Stimulated activated naive CD8-positive, alpha-beta T cell treated with anti-CD3 and anti-CD28 coated beads, Interleukin-15, Interleukin-2, amounts not matched to agents 100 ng/mL and 50 ng/mL, for 24 hours (primary cell): ENCODE measurements around the gene GLT1D1.

Experiments used
- H3K27ac Mint-ChIP-seq: one replicate; pipeline ENCODE4 v1.8.0; 2021; ENCODE audit warnings: mild to moderate bottlenecking, mixed read lengths
- H3K27me3 Mint-ChIP-seq: one replicate; pipeline ENCODE4 v1.8.0; 2021; ENCODE audit warnings: mixed read lengths
- H3K36me3 Mint-ChIP-seq: one replicate; pipeline ENCODE4 v1.8.0; 2021; ENCODE audit warnings: low read depth, mixed read lengths
- H3K4me1 Mint-ChIP-seq: one replicate; pipeline ENCODE4 v1.8.0; 2021; ENCODE audit warnings: low read depth, mixed read lengths
- H3K4me3 Mint-ChIP-seq: one replicate; pipeline ENCODE4 v1.8.0; 2021; ENCODE audit warnings: mild to moderate bottlenecking, mixed read lengths
- H3K9me3 Mint-ChIP-seq: one replicate; pipeline ENCODE4 v1.8.0; 2021; ENCODE audit warnings: mixed read lengths

GLT1D1 gene

GRCh38 chr12:128940974-128941373 is 87.7 kb downstream of the GLT1D1 start:
- H3K4me1 Mint-ChIP-seq, result no peaks in the 10 kb centered on the region
- H3K36me3 Mint-ChIP-seq, result no peaks in the 10 kb centered on the region
- H3K9me3 Mint-ChIP-seq, result no peaks in the 10 kb centered on the region
- H3K4me3 Mint-ChIP-seq, result no peak overlapping the region
- H3K27ac Mint-ChIP-seq, result no peak overlapping the region
- peaks cover 2% of the 10 kb centered on the region for H3K27me3 Mint-ChIP-seq

GRCh38 chr12:128942960-128943477 is 89.7 kb downstream of the GLT1D1 start:
- peaks cover 3% of the 10 kb centered on the region for H3K27me3 Mint-ChIP-seq
- H3K4me3 Mint-ChIP-seq, result no peak overlapping the region
- no peaks in the 10 kb centered on the region for H3K4me1 Mint-ChIP-seq
- H3K27ac Mint-ChIP-seq, result no peak overlapping the region
- H3K36me3 Mint-ChIP-seq, result no peaks in the 10 kb centered on the region
- no peaks in the 10 kb centered on the region for H3K9me3 Mint-ChIP-seq

- no peaks in the 10 kb centered on the region for H3K36me3 Mint-ChIP-seq
- peaks cover 4% of the 10 kb centered on the region for H3K4me1 Mint-ChIP-seq
- peaks cover 3% of the 10 kb centered on the region for H3K27me3 Mint-ChIP-seq
- no peak overlapping the region for H3K4me3 Mint-ChIP-seq
- H3K9me3 Mint-ChIP-seq, result no peaks in the 10 kb centered on the region
- H3K27ac Mint-ChIP-seq, result no peak overlapping the region
These were observed 91.7 kb downstream of the GLT1D1 start for GRCh38 chr12:128944956-128945355.

GRCh38 chr12:128947209-128947608 is 93.9 kb downstream of the GLT1D1 start:
- H3K27ac Mint-ChIP-seq, result no peak overlapping the region
- no peaks in the 10 kb centered on the region for H3K36me3 Mint-ChIP-seq
- H3K27me3 Mint-ChIP-seq, result peaks cover 3% of the 10 kb centered on the region
- peaks cover 4% of the 10 kb centered on the region for H3K4me1 Mint-ChIP-seq
- peaks cover 4% of the 10 kb centered on the region for H3K9me3 Mint-ChIP-seq
- no peak overlapping the region for H3K4me3 Mint-ChIP-seq

- H3K4me1 Mint-ChIP-seq, result peaks cover 4% of the 10 kb centered on the region
- peaks cover 3% of the 10 kb centered on the region for H3K27me3 Mint-ChIP-seq
- H3K27ac Mint-ChIP-seq, result no peak overlapping the region
- no peak overlapping the region for H3K4me3 Mint-ChIP-seq
- peaks cover 4% of the 10 kb centered on the region for H3K9me3 Mint-ChIP-seq
- H3K36me3 Mint-ChIP-seq, result no peaks in the 10 kb centered on the region
These were observed 95.8 kb downstream of the GLT1D1 start for GRCh38 chr12:128949086-128949485.

- Mint-ChIP-seq H3K36me3 (no peaks in the 10 kb centered on the region), H3K27ac (no peak overlapping the region), H3K9me3 (peaks cover 4% of the 10 kb centered on the region)
These were observed 98.2 kb downstream of the GLT1D1 start for GRCh38 chr12:128951448-128951847.

GRCh38 chr12:128956755-128957154 is 103.5 kb downstream of the GLT1D1 start:
- H3K9me3 Mint-ChIP-seq, result peaks cover 2% of the 10 kb centered on the region
- H3K36me3 Mint-ChIP-seq, result no peaks in the 10 kb centered on the region
- no peaks in the 10 kb centered on the region for H3K4me1 Mint-ChIP-seq
- no peak overlapping the region for H3K27ac Mint-ChIP-seq
- H3K27me3 Mint-ChIP-seq, result peaks cover 32% of the 10 kb centered on the region
- no peak overlapping the region for H3K4me3 Mint-ChIP-seq

More at GRCh38 chr12:128951448-128951847, 98.2 kb downstream of the GLT1D1 start:
- peaks cover 4% of the 10 kb centered on the region for H3K4me1 Mint-ChIP-seq
- H3K4me3 Mint-ChIP-seq, result no peak overlapping the region
- H3K27me3 Mint-ChIP-seq, result peaks cover 7% of the 10 kb centered on the region

GRCh38 chr12:128959901-128960300 is 106.6 kb downstream of the GLT1D1 start:
- no peaks in the 10 kb centered on the region for H3K36me3 Mint-ChIP-seq
- no peaks in the 10 kb centered on the region for H3K4me1 Mint-ChIP-seq
- peaks cover 5% of the 10 kb centered on the region for H3K9me3 Mint-ChIP-seq
- H3K4me3 Mint-ChIP-seq, result no peak overlapping the region
- no peak overlapping the region for H3K27ac Mint-ChIP-seq
- H3K27me3 Mint-ChIP-seq, result peaks cover 31% of the 10 kb centered on the region

- Mint-ChIP-seq H3K4me1 (no peaks in the 10 kb centered on the region), H3K27me3 (peaks cover 26% of the 10 kb centered on the region), H3K4me3 (no peak overlapping the region), H3K27ac (no peak overlapping the region), H3K36me3 (no peaks in the 10 kb centered on the region), H3K9me3 (peaks cover 6% of the 10 kb centered on the region)
These were observed 108.1 kb downstream of the GLT1D1 start for GRCh38 chr12:128961308-128961902.

GRCh38 chr12:128961957-128962356 is 108.7 kb downstream of the GLT1D1 start:
- Mint-ChIP-seq H3K27me3 (peaks cover 20% of the 10 kb centered on the region), H3K36me3 (no peaks in the 10 kb centered on the region), H3K4me3 (no peak overlapping the region), H3K27ac (no peak overlapping the region), H3K4me1 (no peaks in the 10 kb centered on the region), H3K9me3 (peaks cover 6% of the 10 kb centered on the region)

- peaks cover 9% of the 10 kb centered on the region for H3K27me3 Mint-ChIP-seq
- H3K9me3 Mint-ChIP-seq, result peaks cover 6% of the 10 kb centered on the region
- no peaks in the 10 kb centered on the region for H3K36me3 Mint-ChIP-seq
These were observed 113.0 kb downstream of the GLT1D1 start for GRCh38 chr12:128966203-128966810.

GRCh38 chr12:128968668-128969067 is 115.4 kb downstream of the GLT1D1 start:
- Mint-ChIP-seq H3K4me1 (no peaks in the 10 kb centered on the region), H3K9me3 (peaks cover 6% of the 10 kb centered on the region), H3K27ac (peak overlapping the region; percentile 5), H3K36me3 (no peaks in the 10 kb centered on the region), H3K27me3 (peaks cover 20% of the 10 kb centered on the region), H3K4me3 (no peak overlapping the region)

More at GRCh38 chr12:128966203-128966810, 113.0 kb downstream of the GLT1D1 start:
- H3K27ac Mint-ChIP-seq, result no peak overlapping the region
- no peaks in the 10 kb centered on the region for H3K4me1 Mint-ChIP-seq
- no peak overlapping the region for H3K4me3 Mint-ChIP-seq

- Mint-ChIP-seq H3K27me3 (peaks cover 26% of the 10 kb centered on the region), H3K36me3 (no peaks in the 10 kb centered on the region), H3K4me3 (no peak overlapping the region), H3K4me1 (no peaks in the 10 kb centered on the region), H3K9me3 (peaks cover 4% of the 10 kb centered on the region), H3K27ac (no peak overlapping the region)
These were observed 116.3 kb downstream of the GLT1D1 start for GRCh38 chr12:128969480-128970055.

GRCh38 chr12:128970110-128970509 is 116.8 kb downstream of the GLT1D1 start:
- H3K4me3 Mint-ChIP-seq, result no peak overlapping the region
- H3K4me1 Mint-ChIP-seq, result no peaks in the 10 kb centered on the region
- no peaks in the 10 kb centered on the region for H3K36me3 Mint-ChIP-seq
- H3K9me3 Mint-ChIP-seq, result no peaks in the 10 kb centered on the region
- H3K27me3 Mint-ChIP-seq, result peaks cover 31% of the 10 kb centered on the region
- H3K27ac Mint-ChIP-seq, result no peak overlapping the region

GRCh38 chr12:128970941-128971340 is 117.7 kb downstream of the GLT1D1 start:
- Mint-ChIP-seq H3K27me3 (peaks cover 35% of the 10 kb centered on the region), H3K27ac (no peak overlapping the region), H3K4me1 (no peaks in the 10 kb centered on the region), H3K4me3 (no peak overlapping the region), H3K36me3 (no peaks in the 10 kb centered on the region), H3K9me3 (no peaks in the 10 kb centered on the region)
